Neuronal stem cell (in vitro differentiated cells): ENCODE results near the gene MAML2.

Experiments
- DNase-seq: peaks from one replicate; pipeline ENCODE4 v3.0.0-alpha.2; 2013; ENCODE audit warnings: low spot score
- H2AFZ ChIP-seq: one replicate; pipeline ENCODE4 v1.6.1; 2013; ENCODE audit warnings: mild to moderate bottlenecking, low read length, inconsistent platforms
- H2AK5ac ChIP-seq: 2 replicates; pipeline ENCODE4 v1.6.1; 2013; ENCODE audit warnings: low read depth, mild to moderate bottlenecking, inconsistent platforms, low read length, moderate library complexity, mixed read lengths
- H2BK120ac ChIP-seq: 2 replicates; pipeline ENCODE4 v1.6.1; 2013; ENCODE audit warnings: low read depth, mild to moderate bottlenecking, inconsistent platforms, low read length, moderate library complexity, mixed read lengths
- H2BK12ac ChIP-seq: one replicate; pipeline ENCODE4 v1.6.1; 2013; ENCODE audit warnings: low read length, inconsistent platforms
- H2BK15ac ChIP-seq: 2 replicates; pipeline ENCODE4 v1.6.1; 2013; ENCODE audit warnings: mild to moderate bottlenecking, low read length, inconsistent platforms, mixed read lengths
- H2BK5ac ChIP-seq: one replicate; pipeline ENCODE4 v1.6.1; 2013; ENCODE audit warnings: inconsistent platforms, mild to moderate bottlenecking, low read length, moderate library complexity
- H3K14ac ChIP-seq: one replicate; pipeline ENCODE4 v1.6.1; 2013; ENCODE audit warnings: low read length, inconsistent platforms
- H3K18ac ChIP-seq: 2 replicates; pipeline ENCODE4 v1.6.1; 2013; ENCODE audit warnings: low read length, inconsistent platforms
- H3K23ac ChIP-seq: 2 replicates; pipeline ENCODE4 v1.6.1; 2013; ENCODE audit warnings: low read depth, mild to moderate bottlenecking, mixed read lengths, low read length, inconsistent platforms; ENCODE audit not compliant: poor library complexity
- H3K27ac ChIP-seq: replicated peaks from 3 replicates; pipeline ENCODE4 v1.5.1; 2013; ENCODE audit warnings: low read length, inconsistent platforms
- H3K27me3 ChIP-seq, 3 experiments: 2 replicates each; pipeline ENCODE4 v1.6.1; 2013; ENCODE audit warnings: low read length in 3 of 3, mild to moderate bottlenecking in 2 of 3, inconsistent platforms in 1 of 3, low read depth in 1 of 3, mixed read lengths in 1 of 3, moderate library complexity in 1 of 3; ENCODE audit not compliant: control insufficient read depth in 3 of 3, insufficient read depth in 3 of 3
- H3K36me3 ChIP-seq, 2 donors: replicated peaks in 1 of 2; 2 replicates each; pipeline ENCODE4 v1.6.1; 2013; ENCODE audit warnings: low read length in 2 of 2; ENCODE audit not compliant: control insufficient read depth in 2 of 2, insufficient read depth in 2 of 2
- H3K4ac ChIP-seq: 2 replicates; pipeline ENCODE4 v1.6.1; 2013; ENCODE audit warnings: inconsistent platforms, mild to moderate bottlenecking, low read length, moderate library complexity
- H3K4me1 ChIP-seq, 2 donors: 1 replicate in 1 of 2; 2 replicates in 1 of 2; pipeline ENCODE4 v1.6.1; 2013; ENCODE audit warnings: low read length in 2 of 2, low read depth in 1 of 2; ENCODE audit not compliant: control insufficient read depth in 2 of 2, insufficient read depth in 1 of 2
- H3K4me2 ChIP-seq: one replicate; pipeline ENCODE4 v1.6.1; 2013; ENCODE audit warnings: mild to moderate bottlenecking, low read length, inconsistent platforms; ENCODE audit not compliant: insufficient read depth, poor library complexity, severe bottlenecking
- H3K4me3 ChIP-seq, 2 donors: 2 replicates each; pipeline ENCODE4 v1.5.1; 2013; ENCODE audit warnings: low read length in 2 of 2, mild to moderate bottlenecking in 2 of 2, inconsistent platforms in 1 of 2, moderate library complexity in 1 of 2
- H3K79me1 ChIP-seq: one replicate; pipeline ENCODE4 v1.6.1; 2013; ENCODE audit warnings: low read depth, mild to moderate bottlenecking, inconsistent platforms, low read length, moderate library complexity
- H3K9ac ChIP-seq: one replicate; pipeline ENCODE4 v1.6.1; 2013; ENCODE audit warnings: mild to moderate bottlenecking, low read depth, low read length, inconsistent platforms; ENCODE audit not compliant: poor library complexity
- H3K9me3 ChIP-seq, 2 donors: replicated peaks in 1 of 2; 2 replicates each; pipeline versions ENCODE3 to v1.6.1; 2013; ENCODE audit warnings: low read length in 2 of 2, mild to moderate bottlenecking in 2 of 2, inconsistent platforms in 1 of 2, low read depth in 1 of 2, mixed read lengths in 1 of 2, moderate library complexity in 1 of 2; ENCODE audit not compliant: control insufficient read depth in 2 of 2, insufficient read depth in 1 of 2
- H4K8ac ChIP-seq: one replicate; pipeline ENCODE4 v1.6.1; 2013; ENCODE audit warnings: low read depth, mild to moderate bottlenecking, inconsistent platforms, low read length, moderate library complexity
- H4K91ac ChIP-seq: one replicate; pipeline ENCODE4 v1.6.1; 2013; ENCODE audit warnings: low read length, low read depth, mild to moderate bottlenecking, inconsistent platforms; ENCODE audit not compliant: poor library complexity
- WGBS, 2 donors: extraction: QIAGEN DNeasy Blood & Tissue Kit; methylation state at CpG; one replicate each; pipeline ENCODE4 v1.1.7; 2013; ENCODE audit warnings: missing lambda C conversion rate in 2 of 2, mixed read lengths in 1 of 2; ENCODE audit not compliant: insufficient read length in 2 of 2, insufficient replicate concordance in 1 of 2; ENCODE audit errors: extremely low coverage in 2 of 2; 5-methylcytosine and 5-hydroxymethylcytosine counted together

MAML2 gene

GRCh38 chr11:96019810-96020747 is 322.9 kb downstream of the MAML2 start:
- H3K9me3 ChIP-seq = peaks cover 0 to 3% of the 10 kb centered on the region in 2 donors
- H3K4me2 ChIP-seq = no peak overlapping the region
- no peak overlapping the region for H2BK15ac ChIP-seq
- no peak overlapping the region for H3K4me3 ChIP-seq
- H3K23ac ChIP-seq = no peak overlapping the region
- no peak overlapping the region for H2AK5ac ChIP-seq
- H3K9ac ChIP-seq = no peak overlapping the region
- H2BK120ac ChIP-seq = no peak overlapping the region
- no peak overlapping the region for H2BK12ac ChIP-seq
- no peak overlapping the region for H4K91ac ChIP-seq
- no peaks in the 10 kb centered on the region for H3K27me3 ChIP-seq
- no peak overlapping the region for H3K4ac ChIP-seq
- H3K79me1 ChIP-seq = no peaks in the 10 kb centered on the region
- no peak overlapping the region for H3K27ac ChIP-seq
- H3K18ac ChIP-seq = no peak overlapping the region
- no peak overlapping the region for H2AFZ ChIP-seq
- no peak for DNase-seq
- WGBS, 2 donors = no CpG with 5 or more reads among the region's 8 CpGs
- no peaks in the 10 kb centered on the region for H3K36me3 ChIP-seq
- H2BK5ac ChIP-seq = no peak overlapping the region
- no peak overlapping the region for H3K14ac ChIP-seq
- H4K8ac ChIP-seq = no peak overlapping the region
- peaks cover 2 to 9% of the 10 kb centered on the region in 2 donors for H3K4me1 ChIP-seq

- Histone ChIP-seq H2BK12ac (no peak overlapping the region), H3K36me3 (no peaks in the 10 kb centered on the region), H3K4me1 (peaks cover 2 to 13% of the 10 kb centered on the region in 2 donors), H3K4ac (no peak overlapping the region), H2AFZ (no peak overlapping the region), H3K79me1 (no peaks in the 10 kb centered on the region), H2BK5ac (no peak overlapping the region), H3K4me3 (no peak overlapping the region), H3K18ac (no peak overlapping the region), H4K91ac (no peak overlapping the region), H3K9me3 (peaks cover 0 to 3% of the 10 kb centered on the region in 2 donors), H3K9ac (no peak overlapping the region), H3K23ac (no peak overlapping the region), H3K27ac (no peak overlapping the region), H4K8ac (no peak overlapping the region), H3K4me2 (no peak overlapping the region), H2BK120ac (no peak overlapping the region), H2BK15ac (no peak overlapping the region), H2AK5ac (no peak overlapping the region), H3K27me3 (no peaks in the 10 kb centered on the region), H3K14ac (no peak overlapping the region)
- no peak for DNase-seq
Measured at GRCh38 chr11:96019281-96019680, 323.7 kb downstream of the MAML2 start.

GRCh38 chr11:96017856-96018255 is 325.1 kb downstream of the MAML2 start:
- Histone ChIP-seq H3K36me3 (no peaks in the 10 kb centered on the region), H3K9ac (no peak overlapping the region), H2BK12ac (no peak overlapping the region), H3K4ac (no peak overlapping the region), H3K4me2 (no peak overlapping the region), H3K27me3 (no peaks in the 10 kb centered on the region), H4K8ac (no peak overlapping the region), H3K18ac (no peak overlapping the region), H3K27ac (no peak overlapping the region), H2AK5ac (no peak overlapping the region), H2BK120ac (no peak overlapping the region), H3K23ac (no peak overlapping the region), H2AFZ (no peak overlapping the region), H3K4me3 (no peak overlapping the region), H2BK5ac (no peak overlapping the region), H2BK15ac (no peak overlapping the region), H3K9me3 (peaks cover 0 to 3% of the 10 kb centered on the region in 2 donors), H4K91ac (no peak overlapping the region), H3K4me1 (peaks cover 3 to 27% of the 10 kb centered on the region in 2 donors), H3K14ac (no peak overlapping the region), H3K79me1 (no peaks in the 10 kb centered on the region)
- WGBS, 2 donors = no CpG with 5 or more reads among the region's 3 CpGs
- no peak for DNase-seq

GRCh38 chr11:96016978-96017502 is 326.0 kb downstream of the MAML2 start:
- no peaks in the 10 kb centered on the region for H3K79me1 ChIP-seq
- no peak overlapping the region for H2AFZ ChIP-seq
- no peak overlapping the region for H2BK5ac ChIP-seq
- no peak overlapping the region for H3K23ac ChIP-seq
- H3K4ac ChIP-seq = no peak overlapping the region
- H2AK5ac ChIP-seq = no peak overlapping the region
- H3K4me1 ChIP-seq = peaks cover 6 to 35% of the 10 kb centered on the region in 2 donors
- no peak for DNase-seq
- H2BK120ac ChIP-seq = no peak overlapping the region
- WGBS, 2 donors = no CpG with 5 or more reads among the region's 1 CpG
- H4K8ac ChIP-seq = no peak overlapping the region
- no peak overlapping the region for H3K27ac ChIP-seq
- no peaks in the 10 kb centered on the region for H3K27me3 ChIP-seq
- no peak overlapping the region for H3K18ac ChIP-seq
- H3K4me2 ChIP-seq = no peak overlapping the region
- H4K91ac ChIP-seq = no peak overlapping the region
- H3K4me3 ChIP-seq = no peak overlapping the region
- H3K9me3 ChIP-seq = peaks cover 0 to 3% of the 10 kb centered on the region in 2 donors
- H3K36me3 ChIP-seq = no peaks in the 10 kb centered on the region
- H3K9ac ChIP-seq = no peak overlapping the region
- H2BK12ac ChIP-seq = no peak overlapping the region
- H2BK15ac ChIP-seq = no peak overlapping the region
- no peak overlapping the region for H3K14ac ChIP-seq
